Retinal pigment epithelial cell (primary cell): ENCODE results near the gene CAPZA1.
A peak's percentile ranks its signal among the peaks of the same experiment; 100 is the strongest.

Source experiments
- DNase-seq: peaks from one replicate; pipeline ENCODE4 v3.0.0-alpha.2; 2010; ENCODE audit warnings: low read depth
- H3K4me3 ChIP-seq: 2 replicates; pipeline ENCODE4 v1.5.1; 2011; ENCODE audit warnings: mild to moderate bottlenecking, low read length, control low read depth, moderate library complexity
- TF ChIP-seq, protein P1 (sequence below): conservative IDR thresholded peaks from 2 replicates; pipeline ENCODE4 v1.5.1; 2011; ENCODE audit warnings: low read depth, low read length, control low read depth, inconsistent platforms

CAPZA1 gene

DNA sequence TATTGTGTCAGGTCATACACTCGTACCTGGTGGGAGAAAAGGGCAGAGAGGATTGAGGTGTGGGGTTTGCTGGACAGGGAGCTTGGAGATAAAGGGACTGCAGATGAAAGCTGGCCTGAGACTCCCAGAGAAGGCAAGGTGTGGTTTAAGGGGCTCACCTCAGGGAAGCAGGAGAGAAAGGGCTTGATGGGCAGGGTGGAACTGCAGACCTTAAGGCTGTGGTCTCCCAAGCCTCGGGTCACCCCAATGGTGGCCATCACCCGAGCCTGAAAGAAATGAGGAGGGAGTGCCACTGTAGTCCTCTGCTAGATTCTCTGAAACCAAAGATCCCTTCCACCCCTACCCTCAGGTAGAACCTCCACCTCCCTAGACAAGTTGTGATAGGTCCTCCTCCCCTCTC is 91.0 kb downstream of the CAPZA1 start:
- no peak for DNase-seq
- TF ChIP-seq, protein P1, sequence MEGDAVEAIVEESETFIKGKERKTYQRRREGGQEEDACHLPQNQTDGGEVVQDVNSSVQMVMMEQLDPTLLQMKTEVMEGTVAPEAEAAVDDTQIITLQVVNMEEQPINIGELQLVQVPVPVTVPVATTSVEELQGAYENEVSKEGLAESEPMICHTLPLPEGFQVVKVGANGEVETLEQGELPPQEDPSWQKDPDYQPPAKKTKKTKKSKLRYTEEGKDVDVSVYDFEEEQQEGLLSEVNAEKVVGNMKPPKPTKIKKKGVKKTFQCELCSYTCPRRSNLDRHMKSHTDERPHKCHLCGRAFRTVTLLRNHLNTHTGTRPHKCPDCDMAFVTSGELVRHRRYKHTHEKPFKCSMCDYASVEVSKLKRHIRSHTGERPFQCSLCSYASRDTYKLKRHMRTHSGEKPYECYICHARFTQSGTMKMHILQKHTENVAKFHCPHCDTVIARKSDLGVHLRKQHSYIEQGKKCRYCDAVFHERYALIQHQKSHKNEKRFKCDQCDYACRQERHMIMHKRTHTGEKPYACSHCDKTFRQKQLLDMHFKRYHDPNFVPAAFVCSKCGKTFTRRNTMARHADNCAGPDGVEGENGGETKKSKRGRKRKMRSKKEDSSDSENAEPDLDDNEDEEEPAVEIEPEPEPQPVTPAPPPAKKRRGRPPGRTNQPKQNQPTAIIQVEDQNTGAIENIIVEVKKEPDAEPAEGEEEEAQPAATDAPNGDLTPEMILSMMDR, result no peak

DNA sequence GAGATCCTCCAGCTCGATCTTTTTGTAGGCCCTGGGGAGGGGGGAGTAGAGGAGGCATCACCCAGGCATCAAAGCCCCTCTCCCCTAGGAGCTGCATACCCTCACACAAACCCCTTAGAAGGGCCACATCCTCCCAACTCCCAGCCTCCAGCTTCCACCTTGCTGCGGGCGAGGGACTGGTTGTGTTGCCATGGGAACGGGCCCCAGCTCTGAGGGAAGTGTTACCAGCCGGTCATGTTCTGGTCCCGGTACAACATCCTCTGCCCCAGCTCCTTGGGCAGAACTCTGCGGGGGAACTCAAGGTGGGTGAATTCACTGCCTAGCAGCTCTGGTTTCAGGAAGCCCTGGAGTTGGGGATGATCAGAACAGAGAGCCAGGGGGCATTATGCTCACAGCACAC is 91.4 kb downstream of the CAPZA1 start:
- no peak for DNase-seq
- TF ChIP-seq, protein P1, result no peak
- H3K4me3 ChIP-seq, result no peak overlapping the region

More for the DNA sequence above, 91.0 kb downstream of the CAPZA1 start:
- no peak overlapping the region for H3K4me3 ChIP-seq

- no peak overlapping the region for H3K4me3 ChIP-seq
- no peak for DNase-seq
- TF ChIP-seq, protein P1, result no peak
Measured at GRCh38 chr1:112711670-112712069, 92.0 kb downstream of the CAPZA1 start.

DNA sequence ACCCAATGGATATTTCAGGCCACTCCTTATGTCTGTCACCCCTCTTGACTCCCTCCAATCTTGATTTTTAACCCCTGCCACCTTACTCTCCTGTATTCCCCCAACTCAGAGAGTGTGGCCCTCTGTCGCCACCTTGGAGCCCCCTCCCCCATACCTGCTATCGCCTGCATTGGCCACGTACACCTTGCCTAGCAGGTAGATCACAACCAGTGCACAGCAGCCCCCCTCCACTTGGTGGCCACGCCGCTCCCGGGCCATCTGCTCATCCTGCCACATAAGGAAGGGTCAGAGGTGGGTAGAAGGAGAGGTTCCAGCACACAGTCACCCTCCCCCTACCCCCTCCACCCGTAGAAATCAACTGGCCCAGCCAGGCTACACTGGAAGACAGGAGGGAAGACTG is 92.6 kb downstream of the CAPZA1 start:
- TF ChIP-seq, protein P1, result no peak
- no peak for DNase-seq
- H3K4me3 ChIP-seq, result no peak overlapping the region

DNA sequence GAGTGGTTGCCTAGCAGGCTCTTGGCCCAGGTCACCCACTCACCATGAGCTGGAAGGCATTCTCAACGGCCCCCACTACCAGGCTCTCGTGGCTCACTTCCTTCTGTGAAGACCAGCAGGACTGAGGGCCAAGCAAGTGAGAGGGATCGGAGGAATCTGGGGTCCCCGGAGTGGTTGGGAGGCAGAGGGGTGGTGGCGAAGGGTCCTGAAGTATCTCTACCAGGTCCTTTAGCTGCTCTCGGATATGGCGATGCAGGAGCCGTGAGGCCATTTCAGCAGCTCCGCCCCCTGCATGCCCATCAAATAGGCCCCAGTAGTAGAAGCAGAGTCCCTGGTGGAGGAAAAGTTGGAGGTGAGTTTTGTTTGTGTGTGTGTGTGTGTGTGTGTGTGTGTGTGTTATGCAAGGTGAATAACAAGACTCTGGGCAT is 93.1 kb downstream of the CAPZA1 start:
- DNase-seq, result no peak
- TF ChIP-seq, protein P1, result no peak

GRCh38 chr1:112713466-112714312 is 94.1 kb downstream of the CAPZA1 start:
- TF ChIP-seq, protein P1, result no peak
- H3K4me3 ChIP-seq, result peak overlapping the region; percentile 34
- DNase-seq, result no peak

More for the DNA sequence above, 93.1 kb downstream of the CAPZA1 start:
- no peak overlapping the region for H3K4me3 ChIP-seq
